DLD1 (cell line): ENCODE measurements around the gene MAP10.
"Not testable (repeated sequence)": the region's sequence is repeated elsewhere in the genome, so short reads cannot be mapped to it uniquely, and the experiment has no call there.

Source experiments
- in situ Hi-C: cut with HindIII; loops from 2 replicates; pipeline ENCODE4 v1.10.0; 2017; ENCODE audit warnings: low sequenced_read_pairs

The MAP10 gene, protein sequence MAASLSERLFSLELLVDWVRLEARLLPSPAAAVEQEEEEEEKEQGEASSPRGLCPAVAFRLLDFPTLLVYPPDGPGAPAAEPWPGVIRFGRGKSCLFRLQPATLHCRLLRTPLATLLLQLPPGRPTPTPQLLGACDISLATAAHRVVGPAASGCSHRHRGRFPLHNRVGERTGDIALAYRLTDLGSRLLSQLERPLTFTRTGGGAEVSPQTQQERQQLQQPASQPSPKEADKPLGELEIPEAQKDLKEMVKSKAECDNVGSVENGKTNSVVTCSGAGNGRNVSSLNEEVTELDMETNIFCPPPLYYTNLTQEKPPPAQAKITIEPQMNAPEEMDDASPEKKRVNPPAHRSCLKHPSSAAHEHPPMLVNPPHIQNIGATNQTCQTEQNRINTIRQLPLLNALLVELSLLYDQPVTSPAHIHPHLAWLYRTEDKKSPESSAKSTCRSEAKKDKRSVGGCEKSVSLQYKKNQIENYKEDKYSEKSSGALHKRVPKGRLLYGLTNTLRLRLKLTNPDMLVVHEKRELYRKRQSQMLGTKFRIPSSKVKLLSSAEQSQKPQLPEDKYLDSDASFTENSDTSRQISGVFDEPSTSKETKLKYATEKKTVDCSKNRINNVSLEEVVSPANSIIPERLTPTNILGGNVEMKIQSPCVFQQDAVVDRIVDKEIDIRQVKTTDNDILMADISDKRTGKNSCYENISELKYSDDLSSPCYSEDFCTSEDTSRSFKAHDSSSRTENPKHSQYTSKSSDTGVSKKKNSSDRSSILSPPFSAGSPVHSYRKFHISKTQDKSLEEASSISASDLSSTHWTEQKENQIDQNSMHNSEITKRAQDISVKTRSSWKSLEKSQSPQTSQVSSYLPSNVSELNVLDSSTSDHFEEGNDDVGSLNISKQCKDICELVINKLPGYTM

GRCh38 chr1:232805269-232806185, at the start of gene MAP10:
MAP10 (plus strand) TSS chr1:232805416; CDS start chr1:232805450, 34 bp downstream.
- in situ Hi-C loops = no loop called here

GRCh38 chr1:232764458-232765251, 40.6 kb upstream of the MAP10 start:
- in situ Hi-C loops = no loop called here

DNA sequence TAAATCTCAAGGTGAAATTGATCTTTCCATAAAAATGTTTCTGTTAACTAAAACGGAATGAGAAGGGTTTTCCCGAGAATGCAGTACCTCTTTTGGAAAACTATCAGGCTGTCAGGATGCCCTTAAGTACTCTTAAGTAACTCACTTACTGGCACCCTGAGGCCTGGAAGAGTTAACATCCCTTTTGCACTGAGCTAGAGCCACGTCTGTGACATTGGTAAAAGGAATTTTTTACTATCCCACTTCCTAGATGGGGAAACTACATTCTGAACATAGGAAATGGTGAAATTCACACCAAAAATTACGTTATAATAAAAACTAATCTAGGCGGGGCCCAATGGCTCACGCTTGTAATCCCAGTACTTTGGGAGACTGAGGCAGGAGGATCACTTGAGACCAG, 39.7 kb upstream of the MAP10 start:
- in situ Hi-C loops = no loop called here

DNA sequence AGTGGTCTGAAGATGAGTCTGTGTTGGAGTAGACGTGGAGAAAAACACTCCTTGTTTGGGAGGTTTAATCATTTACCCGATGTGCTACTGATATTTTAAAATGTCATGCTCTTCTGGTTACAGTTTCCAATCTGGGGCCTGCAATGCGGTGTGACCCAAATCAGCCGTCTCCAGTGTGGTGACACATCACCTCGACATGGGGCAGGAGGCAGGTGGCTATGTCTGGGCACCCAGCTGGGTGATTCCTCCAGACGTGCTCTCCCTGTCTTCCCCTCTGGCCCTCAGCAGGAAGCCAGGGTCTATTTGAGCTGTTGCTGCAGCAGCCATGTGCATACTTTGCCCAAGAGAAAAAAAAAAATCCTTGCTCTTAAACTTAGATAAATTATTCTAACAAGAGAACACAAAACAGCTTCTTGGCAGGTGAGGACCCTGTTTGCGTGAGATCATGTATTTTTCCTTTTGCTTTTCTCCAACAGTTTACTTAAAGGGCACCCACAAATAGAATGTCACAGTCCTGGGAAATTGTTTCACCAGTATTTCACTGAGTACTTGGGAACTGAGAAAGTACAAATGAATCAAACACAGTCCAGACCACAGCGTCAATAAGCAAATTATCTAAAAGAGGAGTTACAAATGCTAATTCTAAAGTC, 38.9 kb upstream of the MAP10 start:
- in situ Hi-C loops = no loop called here

DNA sequence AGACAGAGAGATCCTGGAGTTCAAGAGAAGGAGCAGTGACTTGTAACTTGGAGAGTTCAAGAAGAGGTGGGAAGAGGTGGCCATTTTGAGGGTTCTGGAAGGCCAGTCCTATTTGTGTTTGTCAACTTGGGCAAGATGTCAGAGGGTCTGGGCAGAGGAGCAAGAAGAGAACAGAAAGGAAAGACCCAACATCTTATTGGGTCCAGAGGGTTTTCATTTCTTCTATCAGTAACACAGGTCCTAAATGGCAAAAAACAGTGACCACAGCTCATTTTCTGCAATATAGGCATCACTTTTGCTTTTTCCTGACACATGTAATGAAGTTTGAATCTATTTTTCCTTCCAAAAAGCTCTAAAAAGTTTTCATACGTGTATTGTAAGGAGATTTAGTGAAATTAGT, 38.3 kb upstream of the MAP10 start:
- in situ Hi-C loops = no loop called here

DNA sequence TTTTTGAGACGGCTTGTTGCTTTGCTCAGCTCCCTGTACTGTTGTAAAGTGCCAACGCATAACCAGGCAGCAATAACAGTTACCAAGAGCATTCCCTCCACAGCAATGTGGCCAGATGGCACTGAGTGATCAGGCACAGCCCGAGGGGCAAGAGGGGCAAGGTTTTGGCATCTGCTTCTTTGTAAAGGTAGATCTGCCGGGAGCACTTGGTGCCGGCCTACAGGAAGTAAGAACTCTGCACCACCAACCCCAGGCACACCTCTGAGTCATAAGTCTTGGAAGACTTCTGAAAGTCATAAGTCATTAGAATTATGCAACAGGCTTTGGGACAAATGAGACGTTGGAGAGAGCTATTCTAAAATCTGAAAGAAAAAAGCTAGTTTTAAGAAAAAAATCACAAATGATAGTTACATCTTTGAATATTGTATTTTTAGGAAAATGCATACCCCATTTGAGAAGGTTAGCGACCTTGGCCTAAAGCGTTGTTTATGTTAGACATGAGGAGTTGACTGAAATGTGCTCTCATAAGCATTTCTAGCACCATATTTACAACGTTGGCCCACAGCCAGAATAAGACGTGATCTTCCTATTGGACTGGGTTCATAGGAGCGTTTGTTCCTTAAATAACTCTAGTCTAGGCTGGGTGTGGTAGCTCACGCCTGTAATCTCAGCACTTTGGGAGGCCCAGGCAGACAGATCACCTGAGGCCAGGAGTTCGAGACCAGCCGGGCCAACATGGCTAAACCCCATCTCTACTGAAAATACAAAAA, 37.7 kb upstream of the MAP10 start:
- in situ Hi-C loops = no loop called here

GRCh38 chr1:232768793-232769192, 36.4 kb upstream of the MAP10 start:
- in situ Hi-C loops = no loop called here

GRCh38 chr1:232769733-232770132, 35.5 kb upstream of the MAP10 start:
- in situ Hi-C loops = no loop called here

DNA sequence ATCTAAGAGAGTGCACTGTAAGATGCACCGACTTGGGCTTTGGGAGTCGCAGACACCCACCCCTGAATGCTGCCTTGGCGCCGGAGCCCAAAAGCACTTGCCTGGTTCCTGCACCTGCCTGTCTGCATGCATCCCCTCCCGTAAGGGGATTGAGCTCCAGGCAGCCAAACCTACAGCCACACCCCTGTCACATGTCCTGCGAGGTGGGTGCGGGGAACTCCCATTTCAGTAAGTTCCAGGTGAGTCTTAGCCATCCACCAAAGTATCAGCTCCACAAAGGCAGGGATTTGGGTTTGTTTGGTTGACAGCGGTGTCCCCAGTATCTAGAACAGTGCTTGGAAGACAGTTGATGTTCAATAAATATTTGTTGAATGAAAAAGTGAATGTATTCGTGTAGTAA, 31.5 kb upstream of the MAP10 start:
- in situ Hi-C loops = no loop called here

DNA sequence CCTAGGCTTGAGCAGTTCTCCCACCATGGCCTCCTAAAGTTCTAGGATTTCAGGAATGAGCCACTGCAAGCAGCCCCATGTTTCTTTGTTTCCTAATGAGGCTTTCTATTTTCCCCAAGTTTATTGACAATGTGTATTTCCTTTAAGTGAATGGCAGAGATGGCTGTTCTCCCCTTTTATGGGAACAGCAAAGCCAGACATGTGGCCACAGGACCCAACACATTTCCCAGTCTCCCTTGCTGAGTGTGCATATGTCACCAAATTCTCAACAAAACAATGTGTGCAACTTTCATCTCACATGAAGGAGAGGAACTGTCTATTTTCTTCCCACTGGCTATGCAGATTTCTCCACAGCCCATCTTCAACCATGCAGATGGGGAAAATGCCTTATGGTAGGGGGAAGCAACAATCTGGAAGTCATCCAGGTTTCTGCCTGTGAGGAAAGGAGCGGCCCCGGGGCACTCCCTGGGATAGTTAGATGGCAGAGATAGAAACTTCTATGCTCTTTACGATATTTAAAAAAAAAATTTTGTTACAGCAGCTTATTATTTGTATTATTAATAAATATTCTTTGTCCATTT, 28.6 kb upstream of the MAP10 start:
- in situ Hi-C loops = no loop called here

GRCh38 chr1:232780354-232780753, 24.9 kb upstream of the MAP10 start:
- in situ Hi-C loops = no loop called here

GRCh38 chr1:232784794-232785193, 20.4 kb upstream of the MAP10 start:
- in situ Hi-C loops = no loop called here

- in situ Hi-C loops = not testable (repeated sequence)
Observed at GRCh38 chr1:232785630-232786029, 19.6 kb upstream of the MAP10 start.

DNA sequence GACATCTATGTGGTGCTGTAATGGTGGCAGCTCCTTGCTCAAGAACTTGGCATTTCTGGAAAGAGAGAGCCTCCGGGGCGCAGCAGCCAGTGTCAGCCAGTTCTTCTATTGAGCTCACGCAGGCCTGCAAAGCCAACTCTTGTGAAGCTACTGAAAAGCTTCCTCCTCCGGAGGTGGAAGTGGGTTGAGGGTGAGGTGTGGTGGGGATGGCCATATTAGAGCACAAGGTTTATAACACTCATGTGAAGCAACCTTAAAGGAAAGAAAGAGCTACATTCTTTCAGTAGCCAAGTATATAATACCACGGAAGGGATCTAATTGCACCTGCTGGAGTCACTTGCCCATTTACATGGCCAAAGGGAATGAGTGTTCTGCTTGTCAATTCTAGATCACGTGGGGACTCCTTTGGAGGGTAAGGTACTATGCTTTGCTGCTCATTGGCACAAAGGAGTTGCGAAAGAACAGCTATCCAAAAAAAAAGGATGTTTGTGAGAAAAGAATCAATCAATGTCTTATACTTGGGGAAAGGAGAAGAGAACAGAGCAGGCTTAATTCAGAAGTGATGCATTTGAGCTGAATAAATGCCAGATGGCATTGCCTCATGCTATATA, 18.3 kb upstream of the MAP10 start:
- in situ Hi-C loops = no loop called here

GRCh38 chr1:232788235-232788872, 16.9 kb upstream of the MAP10 start:
- in situ Hi-C loops = no loop called here

GRCh38 chr1:232789651-232790050, 15.6 kb upstream of the MAP10 start:
- in situ Hi-C loops = no loop called here

GRCh38 chr1:232792949-232793348, 12.3 kb upstream of the MAP10 start:
- in situ Hi-C loops = no loop called here

GRCh38 chr1:232793944-232794343, 11.3 kb upstream of the MAP10 start:
- in situ Hi-C loops = no loop called here
